Keratinocyte (primary cell): ENCODE data around the gene COMMD9. TPM values are rescaled to one million over a fixed set of nuclear protein-coding genes. Genes with fewer than 3 reads are reported as not detected.

Experiments
- DNase-seq: peaks from one replicate; pipeline ENCODE4 v3.0.0-alpha.2; 2011; ENCODE audit warnings: low read depth, missing footprints, low spot score
- FAIRE-seq: peaks from 2 replicates; lab custom pipeline; 2011; peaks lifted over from hg19 to GRCh38; lab: Jason Lieb, UNC
- H2AFZ ChIP-seq: 2 replicates; pipeline ENCODE4 v1.6.0; 2012; ENCODE audit warnings: low read length, control low read depth, inconsistent platforms; ENCODE audit not compliant: control insufficient read depth
- H3K27ac ChIP-seq: 2 replicates; pipeline ENCODE4 v1.5.1; 2011; ENCODE audit warnings: low read length; ENCODE audit not compliant: control insufficient read depth, insufficient read depth
- H3K27me3 ChIP-seq: 3 replicates; pipeline ENCODE4 v1.6.0; 2011; ENCODE audit warnings: low read length; ENCODE audit not compliant: control insufficient read depth, insufficient read depth; ENCODE audit errors: extremely low read depth
- H3K36me3 ChIP-seq, 2 experiments: 2 replicates in 1 of 2; 3 replicates in 1 of 2; pipeline ENCODE4 v1.5.1; 2011; ENCODE audit warnings: low read length in 2 of 2, mild to moderate bottlenecking in 1 of 2; ENCODE audit not compliant: control insufficient read depth in 2 of 2, insufficient read depth in 2 of 2; ENCODE audit errors: extremely low read depth in 1 of 2
- H3K4me1 ChIP-seq: 3 replicates; pipeline ENCODE4 v1.5.1; 2011; ENCODE audit warnings: low read length; ENCODE audit not compliant: control insufficient read depth, insufficient read depth; ENCODE audit errors: extremely low read depth
- H3K4me2 ChIP-seq: 3 replicates; pipeline ENCODE4 v1.6.0; 2011; ENCODE audit warnings: low read depth, low read length; ENCODE audit not compliant: control insufficient read depth, insufficient read depth; ENCODE audit errors: extremely low read depth
- H3K4me3 ChIP-seq, 3 experiments: fragments of 200-600 bp in 1 of 3; sonication (generic) in 1 of 3; 2 replicates in 2 of 3; 3 replicates in 1 of 3; pipeline ENCODE4 v1.5.1; 2011 to 2016; ENCODE audit warnings: low read length in 3 of 3, mild to moderate bottlenecking in 3 of 3, control low read depth in 2 of 3, inconsistent platforms in 1 of 3, low read depth in 1 of 3, mixed read lengths in 1 of 3, mixed run types in 1 of 3, moderate library complexity in 1 of 3; ENCODE audit not compliant: control insufficient read depth in 2 of 3, insufficient read depth in 2 of 3; ENCODE audit errors: extremely low read depth in 1 of 3
- H3K79me2 ChIP-seq: 2 replicates; pipeline ENCODE4 v1.6.0; 2012; ENCODE audit warnings: low read length; ENCODE audit not compliant: control insufficient read depth, insufficient read depth
- H3K9ac ChIP-seq: 3 replicates; pipeline ENCODE4 v1.6.0; 2011; ENCODE audit warnings: low read length; ENCODE audit not compliant: control insufficient read depth, insufficient read depth; ENCODE audit errors: extremely low read depth
- H3K9me1 ChIP-seq: 3 replicates; pipeline ENCODE4 v1.6.0; 2011; ENCODE audit warnings: low read length; ENCODE audit not compliant: control insufficient read depth, insufficient read depth; ENCODE audit errors: extremely low read depth
- H3K9me3 ChIP-seq: 2 replicates; pipeline ENCODE4 v1.5.1; 2012; ENCODE audit warnings: low read depth, low read length; ENCODE audit not compliant: control insufficient read depth
- H4K20me1 ChIP-seq: 3 replicates; pipeline ENCODE4 v1.6.0; 2011; ENCODE audit warnings: low read length; ENCODE audit not compliant: control insufficient read depth, insufficient read depth; ENCODE audit errors: extremely low read depth
- CTCF ChIP-seq, 3 experiments: IDR thresholded peaks in 1 of 3; conservative IDR thresholded peaks in 1 of 3; optimal IDR thresholded peaks in 1 of 3; 2 replicates in 2 of 3; 3 replicates in 1 of 3; pipeline versions ENCODE3 to v1.5.1; 2011; ENCODE audit warnings: low read length in 3 of 3, mild to moderate bottlenecking in 3 of 3, moderate library complexity in 2 of 3, control low read depth in 1 of 3, inconsistent platforms in 1 of 3; ENCODE audit not compliant: insufficient read depth in 2 of 3; ENCODE audit errors: extremely low read depth in 1 of 3
- EZH2 ChIP-seq: IDR thresholded peaks from one replicate; pipeline ENCODE4 v1.6.1; 2012; ENCODE audit warnings: inconsistent platforms, mild to moderate bottlenecking, low read length, moderate library complexity
- dilution Hi-C: fragments of 300-500 bp; cut with MboI; formaldehyde crosslinking; loops from one replicate; pipeline ENCODE4 v1.7.0; 2020; ENCODE audit warnings: low sequenced_read_pairs; ENCODE audit not compliant: extremely low pct_ligation_motif_present
- polyA plus RNA-seq, 5 experiments: library from polyadenylated mRNA; depleted of rRNA in 3 of 5; stranded (reverse) in 3 of 5; stranded (forward) in 1 of 5; unstranded in 1 of 5; fragments of >200 nt; gene quantifications; 1 replicate in 1 of 5; 2 replicates in 3 of 5; 3 replicates in 1 of 5; pipeline versions ENCODE4 v1.2.1 to v1.2.3, GENCODE V29; 2011 to 2012; ENCODE audit warnings: missing spikeins in 2 of 5, low read depth in 1 of 5, low replicate concordance in 1 of 5

The COMMD9 gene
- polyA plus RNA-seq, 1 donor (not counting 4 experiments of a cell fraction or from before 2014, with no cell fraction given), result 52.6 TPM

- H3K4me2 ChIP-seq, result no peak overlapping the region
- no peaks in the 10 kb centered on the region for H4K20me1 ChIP-seq
- no peak for TF ChIP-seq CTCF (optimal IDR thresholded peaks at IDR 0.05 in 1 of 3, IDR thresholded peaks at IDR 0.05 in 1 of 3, conservative IDR thresholded peaks at IDR 0.05 in 1 of 3; ENCODE audit: extremely low read depth in 1 of 3, insufficient read depth in 2 of 3, low read length in 3 of 3)
- no peak for TF ChIP-seq EZH2
- H3K9ac ChIP-seq, result no peak overlapping the region
- dilution Hi-C loops, result no loop called here
- H3K9me3 ChIP-seq, result no peaks in the 10 kb centered on the region
- H3K27ac ChIP-seq, result no peak overlapping the region
- H2AFZ ChIP-seq, result no peak overlapping the region
- FAIRE-seq (no peak), DNase-seq (no peak)
- H3K4me1 ChIP-seq, result peaks cover 3% of the 10 kb centered on the region
- no peaks in the 10 kb centered on the region for H3K79me2 ChIP-seq
- no peak overlapping the region for H3K4me3 ChIP-seq
- no peaks in the 10 kb centered on the region for H3K9me1 ChIP-seq
- no peaks in the 10 kb centered on the region for H3K36me3 ChIP-seq
- H3K27me3 ChIP-seq, result no peaks in the 10 kb centered on the region
These were observed 47.7 kb downstream of the COMMD9 start for GRCh38 chr11:36241497-36241896.

- no peaks in the 10 kb centered on the region for H3K27me3 ChIP-seq
- H3K36me3 ChIP-seq, result peaks cover 0 to 2% of the 10 kb centered on the region in 2 experiments
- dilution Hi-C loops, result no loop called here
- H3K9me3 ChIP-seq, result no peaks in the 10 kb centered on the region
- no peaks in the 10 kb centered on the region for H4K20me1 ChIP-seq
- no peak for DNase-seq
- no peak overlapping the region for H3K4me3 ChIP-seq
- peaks cover 3% of the 10 kb centered on the region for H3K4me1 ChIP-seq
- H3K79me2 ChIP-seq, result no peaks in the 10 kb centered on the region
- no peak overlapping the region for H3K27ac ChIP-seq
- no peak for TF ChIP-seq EZH2
- no peak for TF ChIP-seq CTCF (optimal IDR thresholded peaks at IDR 0.05 in 1 of 3, IDR thresholded peaks at IDR 0.05 in 1 of 3, conservative IDR thresholded peaks at IDR 0.05 in 1 of 3; ENCODE audit: extremely low read depth in 1 of 3, insufficient read depth in 2 of 3, low read length in 3 of 3)
- no peak overlapping the region for H3K9ac ChIP-seq
- no peak overlapping the region for H2AFZ ChIP-seq
- no peak for FAIRE-seq
- no peaks in the 10 kb centered on the region for H3K9me1 ChIP-seq
- no peak overlapping the region for H3K4me2 ChIP-seq
These were observed 48.4 kb downstream of the COMMD9 start for GRCh38 chr11:36240801-36241200.
